ENCODE data around the gene SYT13.
"Not testable (repeated sequence)": the region's sequence is repeated elsewhere in the genome, so short reads cannot be mapped to it uniquely, and the experiment has no call there.

The SYT13 gene

DNA sequence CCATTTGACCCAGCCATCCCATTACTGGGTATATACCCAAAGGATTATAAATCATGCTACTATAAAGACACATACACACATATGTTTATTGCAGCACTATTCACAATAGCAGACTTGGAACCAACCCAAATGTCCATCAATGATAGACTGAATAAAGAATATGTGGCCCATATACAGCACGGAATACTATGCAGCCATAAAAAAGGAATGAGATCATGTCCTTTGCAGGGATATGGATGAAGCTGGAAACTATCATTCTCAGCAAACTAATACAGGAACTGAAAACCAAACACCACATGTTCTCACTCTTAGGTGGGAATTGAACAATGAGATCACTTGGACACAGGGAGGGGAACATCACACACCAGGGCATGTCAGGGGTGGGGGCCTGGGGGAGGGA is 36.8 kb downstream of the SYT13 start:
- not testable (repeated sequence) for H4K91ac ChIP-seq (ENCODE audit: low read length); H3K4ac ChIP-seq (ENCODE audit: low read depth in 1 of 2, low read length in 2 of 2); H4K8ac ChIP-seq (ENCODE audit: low read length); H3K18ac ChIP-seq (ENCODE audit: low read depth in 1 of 2, low read length in 2 of 2); H2BK5ac ChIP-seq (ENCODE audit: low read depth, low read length, poor library complexity, severe bottlenecking); H3K9ac ChIP-seq (ENCODE audit: low read length); H3K14ac ChIP-seq (ENCODE audit: low read length in 2 of 2); H2AFZ ChIP-seq (ENCODE audit: low read depth, low read length); H2BK12ac ChIP-seq (ENCODE audit: low read length in 2 of 2); H2BK120ac ChIP-seq (ENCODE audit: low read depth, low read length); H3K23ac ChIP-seq (ENCODE audit: low read length in 2 of 2); H3K4me2 ChIP-seq (ENCODE audit: low read length, poor library complexity, severe bottlenecking); H3K4me3 ChIP-seq (ENCODE audit: insufficient read depth in 1 of 2, low read depth in 1 of 2, low read length in 2 of 2); H3K36me3 ChIP-seq (ENCODE audit: control insufficient read depth in 1 of 2, insufficient read depth in 2 of 2, low read depth in 1 of 2, low read length in 2 of 2); H2AK5ac ChIP-seq (ENCODE audit: low read length, severe bottlenecking); H3K9me3 ChIP-seq (ENCODE audit: control insufficient read depth, low read length); H3K27ac ChIP-seq (ENCODE audit: low read length, poor library complexity, severe bottlenecking); H3K79me1 ChIP-seq (replicated peaks; ENCODE audit: low read length, poor library complexity, severe bottlenecking); H2BK15ac ChIP-seq (ENCODE audit: low read depth, poor library complexity, severe bottlenecking); DNase-seq; H3K4me1 ChIP-seq (ENCODE audit: control insufficient read depth, insufficient read depth, low read depth, low read length)
- WGBS = no CpG with 5 or more reads among the region's 1 CpG
- H3K27me3 ChIP-seq (ENCODE audit: control insufficient read depth in 1 of 2, insufficient read depth in 1 of 2, low read length in 2 of 2) = peaks cover 9 to 71% of the 10 kb centered on the region in 2 experiments

- H3K36me3 ChIP-seq (ENCODE audit: control insufficient read depth in 1 of 2, insufficient read depth in 2 of 2, low read depth in 1 of 2, low read length in 2 of 2) = no peaks in the 10 kb centered on the region
- no peak overlapping the region for H2BK5ac ChIP-seq (ENCODE audit: low read depth, low read length, poor library complexity, severe bottlenecking)
- no peak overlapping the region for H2AK5ac ChIP-seq (ENCODE audit: low read length, severe bottlenecking)
- no peak overlapping the region for H3K4me3 ChIP-seq (ENCODE audit: insufficient read depth in 1 of 2, low read depth in 1 of 2, low read length in 2 of 2)
- peaks cover 6% of the 10 kb centered on the region for H3K4me1 ChIP-seq (ENCODE audit: control insufficient read depth, insufficient read depth, low read depth, low read length)
- H3K27me3 ChIP-seq (ENCODE audit: control insufficient read depth in 1 of 2, insufficient read depth in 1 of 2, low read length in 2 of 2) = peaks cover 11 to 71% of the 10 kb centered on the region in 2 experiments
- H3K79me1 ChIP-seq (replicated peaks; ENCODE audit: low read length, poor library complexity, severe bottlenecking) = no peaks in the 10 kb centered on the region
- DNase-seq = no peak
- H3K9ac ChIP-seq (ENCODE audit: low read length) = no peak overlapping the region
- no peak overlapping the region for H2BK12ac ChIP-seq (ENCODE audit: low read length in 2 of 2)
- no peak overlapping the region for H2BK120ac ChIP-seq (ENCODE audit: low read depth, low read length)
- no peaks in the 10 kb centered on the region for H3K9me3 ChIP-seq (ENCODE audit: control insufficient read depth, low read length)
- no peak overlapping the region for H3K18ac ChIP-seq (ENCODE audit: low read depth in 1 of 2, low read length in 2 of 2)
- no peak overlapping the region for H2BK15ac ChIP-seq (ENCODE audit: low read depth, poor library complexity, severe bottlenecking)
- H3K4me2 ChIP-seq (ENCODE audit: low read length, poor library complexity, severe bottlenecking) = no peak overlapping the region
- no peak overlapping the region for H3K23ac ChIP-seq (ENCODE audit: low read length in 2 of 2)
- H3K4ac ChIP-seq (ENCODE audit: low read depth in 1 of 2, low read length in 2 of 2) = no peak overlapping the region
- no peak overlapping the region for H2AFZ ChIP-seq (ENCODE audit: low read depth, low read length)
- no peak overlapping the region for H4K8ac ChIP-seq (ENCODE audit: low read length)
- no peak overlapping the region for H3K14ac ChIP-seq (ENCODE audit: low read length in 2 of 2)
- 79% methylated on average over 2 of the region's 2 CpGs for WGBS
- no peak overlapping the region for H4K91ac ChIP-seq (ENCODE audit: low read length)
- H3K27ac ChIP-seq (ENCODE audit: low read length, poor library complexity, severe bottlenecking) = no peak overlapping the region
Measured at GRCh38 chr11:45248501-45249011, 37.6 kb downstream of the SYT13 start.

- Histone ChIP-seq H2BK15ac (ENCODE audit: low read depth, poor library complexity, severe bottlenecking) (no peak overlapping the region), H2BK120ac (ENCODE audit: low read depth, low read length) (no peak overlapping the region), H3K18ac (ENCODE audit: low read depth in 1 of 2, low read length in 2 of 2) (no peak overlapping the region), H4K91ac (ENCODE audit: low read length) (no peak overlapping the region), H2AFZ (ENCODE audit: low read depth, low read length) (no peak overlapping the region), H2BK5ac (ENCODE audit: low read depth, low read length, poor library complexity, severe bottlenecking) (no peak overlapping the region), H3K27ac (ENCODE audit: low read length, poor library complexity, severe bottlenecking) (no peak overlapping the region), H3K23ac (ENCODE audit: low read length in 2 of 2) (no peak overlapping the region), H4K8ac (ENCODE audit: low read length) (no peak overlapping the region), H3K9ac (ENCODE audit: low read length) (no peak overlapping the region), H3K4ac (ENCODE audit: low read depth in 1 of 2, low read length in 2 of 2) (no peak overlapping the region), H3K9me3 (ENCODE audit: control insufficient read depth, low read length) (no peaks in the 10 kb centered on the region), H2AK5ac (ENCODE audit: low read length, severe bottlenecking) (no peak overlapping the region), H3K27me3 (ENCODE audit: control insufficient read depth in 1 of 2, insufficient read depth in 1 of 2, low read length in 2 of 2) (peaks cover 11 to 65% of the 10 kb centered on the region in 2 experiments), H3K4me2 (ENCODE audit: low read length, poor library complexity, severe bottlenecking) (no peak overlapping the region), H2BK12ac (ENCODE audit: low read length in 2 of 2) (no peak overlapping the region), H3K79me1 (replicated peaks; ENCODE audit: low read length, poor library complexity, severe bottlenecking) (no peaks in the 10 kb centered on the region), H3K36me3 (ENCODE audit: control insufficient read depth in 1 of 2, insufficient read depth in 2 of 2, low read depth in 1 of 2, low read length in 2 of 2) (no peaks in the 10 kb centered on the region), H3K14ac (ENCODE audit: low read length in 2 of 2) (no peak overlapping the region), H3K4me3 (ENCODE audit: insufficient read depth in 1 of 2, low read depth in 1 of 2, low read length in 2 of 2) (no peak overlapping the region), H3K4me1 (ENCODE audit: control insufficient read depth, insufficient read depth, low read depth, low read length) (peaks cover 4% of the 10 kb centered on the region)
- DNase-seq = no peak
- WGBS = 57% methylated on average over 2 of the region's 2 CpGs
Measured at GRCh38 chr11:45247433-45247832, 38.7 kb downstream of the SYT13 start.

- Histone ChIP-seq H3K9me3 (ENCODE audit: control insufficient read depth, low read length) (no peaks in the 10 kb centered on the region), H3K18ac (ENCODE audit: low read depth in 1 of 2, low read length in 2 of 2) (no peak overlapping the region), H2BK12ac (ENCODE audit: low read length in 2 of 2) (no peak overlapping the region), H2AK5ac (ENCODE audit: low read length, severe bottlenecking) (no peak overlapping the region), H3K27me3 (ENCODE audit: control insufficient read depth in 1 of 2, insufficient read depth in 1 of 2, low read length in 2 of 2) (peaks cover 11 to 53% of the 10 kb centered on the region in 2 experiments), H2BK120ac (ENCODE audit: low read depth, low read length) (no peak overlapping the region), H2AFZ (ENCODE audit: low read depth, low read length) (no peak overlapping the region), H4K91ac (ENCODE audit: low read length) (no peak overlapping the region), H3K4me3 (ENCODE audit: insufficient read depth in 1 of 2, low read depth in 1 of 2, low read length in 2 of 2) (no peak overlapping the region), H3K36me3 (ENCODE audit: control insufficient read depth in 1 of 2, insufficient read depth in 2 of 2, low read depth in 1 of 2, low read length in 2 of 2) (no peaks in the 10 kb centered on the region), H2BK5ac (ENCODE audit: low read depth, low read length, poor library complexity, severe bottlenecking) (no peak overlapping the region), H3K4me1 (ENCODE audit: control insufficient read depth, insufficient read depth, low read depth, low read length) (no peaks in the 10 kb centered on the region), H2BK15ac (ENCODE audit: low read depth, poor library complexity, severe bottlenecking) (no peak overlapping the region), H3K4ac (ENCODE audit: low read depth in 1 of 2, low read length in 2 of 2) (no peak overlapping the region), H3K4me2 (ENCODE audit: low read length, poor library complexity, severe bottlenecking) (no peak overlapping the region), H3K23ac (ENCODE audit: low read length in 2 of 2) (no peak overlapping the region), H3K79me1 (replicated peaks; ENCODE audit: low read length, poor library complexity, severe bottlenecking) (no peaks in the 10 kb centered on the region), H3K27ac (ENCODE audit: low read length, poor library complexity, severe bottlenecking) (no peak overlapping the region), H4K8ac (ENCODE audit: low read length) (no peak overlapping the region), H3K9ac (ENCODE audit: low read length) (no peak overlapping the region), H3K14ac (ENCODE audit: low read length in 2 of 2) (no peak overlapping the region)
- WGBS = 97% methylated on average over 7 of the region's 8 CpGs
- no peak for DNase-seq
Measured at GRCh38 chr11:45246241-45246640, 39.9 kb downstream of the SYT13 start.

Data from mesenchymal stem cell (in vitro differentiated cells and primary cell).